SK-N-SH treated with all-trans-retinoic acid at 6 μM for 48 hours (cell line): Measurements from ENCODE around the gene PHKA2.

Experiments
- ATAC-seq: fragments of 200-7000 bp; cut with Tn5 transposase; 3 replicates; pipeline ENCODE4 v1.9.1; 2020; ENCODE audit warnings: mild to moderate bottlenecking, moderate library complexity
- ARNTL ChIP-seq: fragments of 450-650 bp; formaldehyde crosslinking; IDR thresholded peaks from 2 replicates; pipeline ENCODE4 v1.5.0; 2020; ENCODE audit warnings: low read depth, mild to moderate bottlenecking, moderate library complexity, borderline replicate concordance
- BACH2 ChIP-seq: fragments of 250-450 bp; sonication (Bioruptor Pico); IDR thresholded peaks from 2 replicates; pipeline ENCODE4 v1.9.0; 2021; ENCODE audit warnings: mild to moderate bottlenecking, borderline replicate concordance
- CSDC2 ChIP-seq: fragments of 250-450 bp; sonication (Bioruptor Pico); IDR thresholded peaks from 2 replicates; pipeline ENCODE4 v1.5.0; 2020; ENCODE audit warnings: mild to moderate bottlenecking, moderate library complexity
- ESRRG ChIP-seq: fragments of 250-450 bp; sonication (Bioruptor Pico); IDR thresholded peaks from 2 replicates; pipeline ENCODE4 v1.6.1; 2021; ENCODE audit warnings: mild to moderate bottlenecking
- GLIS3 ChIP-seq: fragments of 250-450 bp; sonication (Bioruptor Pico); IDR thresholded peaks from 2 replicates; pipeline ENCODE4 v1.5.0; 2020; ENCODE audit warnings: mild to moderate bottlenecking, moderate library complexity
- OSR1 ChIP-seq: fragments of 250-450 bp; sonication (Bioruptor Pico); IDR thresholded peaks from 2 replicates; pipeline ENCODE4 v1.8.0; 2022; ENCODE audit warnings: moderate library complexity, mild to moderate bottlenecking, inconsistent platforms
- PATZ1 ChIP-seq: fragments of 250-450 bp; sonication (Bioruptor Pico); IDR thresholded peaks from 2 replicates; pipeline ENCODE4 v1.8.0; 2020; ENCODE audit warnings: mild to moderate bottlenecking, moderate library complexity, borderline replicate concordance
- POU6F1 ChIP-seq: fragments of 250-450 bp; sonication (Bioruptor Pico); IDR thresholded peaks from 2 replicates; pipeline ENCODE4 v1.8.0; 2021; ENCODE audit warnings: low read depth, mild to moderate bottlenecking, moderate library complexity, borderline replicate concordance
- PPARA ChIP-seq: fragments of 250-450 bp; sonication (Bioruptor Pico); IDR thresholded peaks from 2 replicates; pipeline ENCODE4 v1.5.0; 2020; ENCODE audit warnings: mild to moderate bottlenecking, borderline replicate concordance
- RARB ChIP-seq: fragments of 250-450 bp; sonication (Bioruptor Pico); IDR thresholded peaks from 2 replicates; pipeline ENCODE4 v1.8.0; 2021; ENCODE audit warnings: mild to moderate bottlenecking, moderate library complexity
- SNAI2 ChIP-seq: fragments of 250-450 bp; sonication (Bioruptor Pico); IDR thresholded peaks from 2 replicates; pipeline ENCODE4 v1.5.0; 2020; ENCODE audit warnings: mild to moderate bottlenecking, moderate library complexity
- TCF4 ChIP-seq: fragments of 250-450 bp; sonication (Bioruptor Pico); IDR thresholded peaks from 2 replicates; pipeline ENCODE4 v1.8.0; 2021; ENCODE audit warnings: mild to moderate bottlenecking, moderate library complexity, borderline replicate concordance
- TOX ChIP-seq: fragments of 250-450 bp; sonication (Bioruptor Pico); IDR thresholded peaks from 2 replicates; pipeline ENCODE4 v1.8.0; 2021; ENCODE audit warnings: mild to moderate bottlenecking, moderate library complexity, borderline replicate concordance
- TSHZ2 ChIP-seq: fragments of 250-450 bp; sonication (Bioruptor Pico); IDR thresholded peaks from 2 replicates; pipeline ENCODE4 v1.5.0; 2020; ENCODE audit warnings: mild to moderate bottlenecking, moderate library complexity
- ZFP30 ChIP-seq: fragments of 450-650 bp; formaldehyde crosslinking; IDR thresholded peaks from 2 replicates; pipeline ENCODE4 v1.5.0; 2022; ENCODE audit warnings: mild to moderate bottlenecking, moderate library complexity
- ZNF565 ChIP-seq: fragments of 450-650 bp; formaldehyde crosslinking; conservative IDR thresholded peaks from 2 replicates; pipeline ENCODE4 v1.5.0; 2020; ENCODE audit warnings: low read depth, mild to moderate bottlenecking, moderate library complexity
- ZNF70 ChIP-seq: fragments of 450-650 bp; formaldehyde crosslinking; IDR thresholded peaks from 2 replicates; pipeline ENCODE4 v1.5.0; 2020; ENCODE audit warnings: mild to moderate bottlenecking, moderate library complexity
- ZNF8 ChIP-seq: fragments of 450-650 bp; formaldehyde crosslinking; IDR thresholded peaks from 2 replicates; pipeline ENCODE4 v1.5.0; 2020; ENCODE audit warnings: mild to moderate bottlenecking, moderate library complexity
- TF ChIP-seq, protein P1 (sequence below): fragments of 250-450 bp; sonication (Bioruptor Pico); IDR thresholded peaks from 2 replicates; pipeline ENCODE4 v1.5.1; 2021; ENCODE audit warnings: mild to moderate bottlenecking, moderate library complexity
- TF ChIP-seq, protein P2 (sequence below): fragments of 250-450 bp; sonication (Bioruptor Pico); IDR thresholded peaks from 2 replicates; pipeline ENCODE4 v1.5.1; 2020; ENCODE audit warnings: low read depth, mild to moderate bottlenecking, moderate library complexity

The PHKA2 gene

DNA sequence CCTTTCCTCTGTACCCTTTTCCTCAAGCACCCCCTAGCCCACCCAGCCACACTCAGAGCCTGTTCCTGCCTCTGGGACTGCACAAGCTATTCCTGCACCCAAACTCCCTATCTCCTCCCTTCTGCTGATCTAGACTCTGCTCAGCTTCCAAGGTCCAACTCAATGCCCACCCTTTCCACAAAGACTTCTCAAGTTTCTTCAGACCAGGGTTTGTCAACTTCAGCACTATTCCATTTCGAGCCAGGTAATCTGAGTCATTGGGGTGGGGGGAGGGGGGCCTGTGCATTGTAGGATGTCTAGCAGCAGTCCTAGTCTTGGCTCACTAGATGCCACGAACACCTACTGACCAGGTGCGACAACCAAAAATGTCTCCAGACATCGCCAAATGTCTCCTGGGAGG lies 37.3 kb downstream of the PHKA2 start (continued):
- TF ChIP-seq, protein P1, sequence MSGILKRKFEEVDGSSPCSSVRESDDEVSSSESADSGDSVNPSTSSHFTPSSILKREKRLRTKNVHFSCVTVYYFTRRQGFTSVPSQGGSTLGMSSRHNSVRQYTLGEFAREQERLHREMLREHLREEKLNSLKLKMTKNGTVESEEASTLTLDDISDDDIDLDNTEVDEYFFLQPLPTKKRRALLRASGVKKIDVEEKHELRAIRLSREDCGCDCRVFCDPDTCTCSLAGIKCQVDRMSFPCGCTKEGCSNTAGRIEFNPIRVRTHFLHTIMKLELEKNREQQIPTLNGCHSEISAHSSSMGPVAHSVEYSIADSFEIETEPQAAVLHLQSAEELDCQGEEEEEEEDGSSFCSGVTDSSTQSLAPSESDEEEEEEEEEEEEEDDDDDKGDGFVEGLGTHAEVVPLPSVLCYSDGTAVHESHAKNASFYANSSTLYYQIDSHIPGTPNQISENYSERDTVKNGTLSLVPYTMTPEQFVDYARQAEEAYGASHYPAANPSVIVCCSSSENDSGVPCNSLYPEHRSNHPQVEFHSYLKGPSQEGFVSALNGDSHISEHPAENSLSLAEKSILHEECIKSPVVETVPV, result no peak
- TF ChIP-seq ZNF565 (CRISPR knock-in tag), result no peak
- TF ChIP-seq ESRRG (CRISPR knock-in tag), result no peak
- no peak for TF ChIP-seq TOX (CRISPR knock-in tag)

GRCh38 chrX:18946157-18946556 lies 37.8 kb downstream of the PHKA2 start:
- TF ChIP-seq OSR1 (CRISPR knock-in tag) (no peak), TCF4 (CRISPR knock-in tag) (no peak), RARB (CRISPR knock-in tag) (no peak), ZFP30 (no peak), POU6F1 (CRISPR knock-in tag) (no peak)
- no peak for ATAC-seq

DNA sequence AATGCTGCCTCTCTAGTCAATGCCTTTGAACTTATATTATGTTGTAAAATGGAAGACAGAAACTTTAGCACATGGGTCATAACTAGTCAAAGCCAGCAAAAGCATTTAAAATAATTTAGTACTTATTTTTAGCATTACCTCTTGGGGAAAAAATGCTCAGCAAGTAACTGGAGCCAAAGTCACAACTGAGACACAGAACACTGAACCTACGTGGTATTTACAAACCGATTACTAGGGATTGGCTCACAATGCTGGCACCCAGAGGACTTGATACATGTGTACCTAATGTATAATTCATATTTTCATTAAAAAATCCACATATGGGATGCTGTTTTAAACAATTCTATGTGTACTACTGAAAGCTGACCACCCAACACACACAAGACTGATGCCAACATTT lies 38.4 kb downstream of the PHKA2 start:
- TF ChIP-seq CSDC2 (no peak), OSR1 (CRISPR knock-in tag) (no peak), PPARA (no peak), BACH2 (no peak)
- ATAC-seq, result no peak

DNA sequence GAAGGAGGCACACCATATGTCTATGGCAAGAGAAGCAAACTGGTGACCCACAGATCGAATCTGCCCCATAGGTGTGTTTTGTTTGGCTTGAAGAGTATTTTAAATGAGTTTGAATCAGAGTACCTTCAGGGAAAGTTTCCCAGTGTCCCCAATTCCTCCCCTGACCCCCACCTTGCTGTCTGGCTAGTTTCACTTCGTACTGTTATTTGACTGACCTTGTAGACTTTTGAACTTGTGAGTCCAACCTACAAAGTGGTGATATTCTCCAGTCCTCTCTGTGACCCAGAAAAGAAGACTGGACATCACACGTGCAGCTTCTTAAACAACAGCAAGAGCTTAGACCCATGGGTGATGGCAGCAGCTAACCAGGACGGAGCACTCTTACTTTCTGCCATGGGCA lies 39.4 kb downstream of the PHKA2 start:
- no peak for ATAC-seq
- TF ChIP-seq PPARA (no peak), OSR1 (CRISPR knock-in tag) (no peak)
- TF ChIP-seq, protein P1, result no peak
- TF ChIP-seq, protein P2, sequence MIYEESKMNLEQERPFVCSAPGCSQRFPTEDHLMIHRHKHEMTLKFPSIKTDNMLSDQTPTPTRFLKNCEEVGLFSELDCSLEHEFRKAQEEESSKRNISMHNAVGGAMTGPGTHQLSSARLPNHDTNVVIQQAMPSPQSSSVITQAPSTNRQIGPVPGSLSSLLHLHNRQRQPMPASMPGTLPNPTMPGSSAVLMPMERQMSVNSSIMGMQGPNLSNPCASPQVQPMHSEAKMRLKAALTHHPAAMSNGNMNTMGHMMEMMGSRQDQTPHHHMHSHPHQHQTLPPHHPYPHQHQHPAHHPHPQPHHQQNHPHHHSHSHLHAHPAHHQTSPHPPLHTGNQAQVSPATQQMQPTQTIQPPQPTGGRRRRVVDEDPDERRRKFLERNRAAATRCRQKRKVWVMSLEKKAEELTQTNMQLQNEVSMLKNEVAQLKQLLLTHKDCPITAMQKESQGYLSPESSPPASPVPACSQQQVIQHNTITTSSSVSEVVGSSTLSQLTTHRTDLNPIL (CRISPR knock-in tag), result no peak

GRCh38 chrX:18941896-18942295 lies 42.0 kb downstream of the PHKA2 start:
- no peak for ATAC-seq
- no peak for TF ChIP-seq ZNF70 (CRISPR knock-in tag)
- TF ChIP-seq ZNF565 (CRISPR knock-in tag), result no peak
- TF ChIP-seq BACH2, result no peak
- TF ChIP-seq ARNTL (CRISPR knock-in tag), result no peak
- no peak for TF ChIP-seq TSHZ2
- TF ChIP-seq PATZ1 (CRISPR knock-in tag), result no peak
- no peak for TF ChIP-seq GLIS3
- TF ChIP-seq, protein P2 (CRISPR knock-in tag), result no peak
- no peak for TF ChIP-seq TOX (CRISPR knock-in tag)
- no peak for TF ChIP-seq POU6F1 (CRISPR knock-in tag)
- TF ChIP-seq PPARA, result no peak
- TF ChIP-seq ZFP30, result no peak
- no peak for TF ChIP-seq SNAI2 (CRISPR knock-in tag)
- no peak for TF ChIP-seq CSDC2
- no peak for TF ChIP-seq ZNF8 (CRISPR knock-in tag)
